Activated naive CD8-positive, alpha-beta T cell treated with anti-CD3 and anti-CD28 coated beads, Interleukin-2, amount 10 ng/mL, durations not matched to agents 7 days and 5 days (primary cell): ENCODE results near the gene SMIM23. TPM values are rescaled to one million over a fixed set of nuclear protein-coding genes. Genes with fewer than 3 reads are reported as not detected.

ENCODE experiments used
- ATAC-seq: fragments of 150-1000 bp; cut with Tn5 transposase; one replicate; pipeline ENCODE4 v1.10.0; 2021; ENCODE audit warnings: low read depth, moderate library complexity
- POLR2A ChIA-PET: fragments of 350-600 bp; sonication (Branson Sonifier 250); formaldehyde crosslinking; loops from one replicate; lab custom pipeline; 2021; ENCODE audit warnings: antibody characterized with exemption; lab: Charles Lee
- DNase-seq: peaks from one replicate; pipeline ENCODE4 v3.0.0; 2021
- H3K27ac Mint-ChIP-seq: one replicate; pipeline ENCODE4 v1.8.0; 2022; ENCODE audit warnings: mild to moderate bottlenecking, mixed read lengths
- H3K27me3 Mint-ChIP-seq: one replicate; pipeline ENCODE4 v1.8.0; 2022; ENCODE audit warnings: mild to moderate bottlenecking, moderate library complexity, mixed read lengths
- H3K36me3 Mint-ChIP-seq: one replicate; pipeline ENCODE4 v1.8.0; 2021; ENCODE audit warnings: mild to moderate bottlenecking, mixed read lengths
- H3K4me1 Mint-ChIP-seq: one replicate; pipeline ENCODE4 v1.8.0; 2021; ENCODE audit warnings: mixed read lengths
- H3K4me3 Mint-ChIP-seq: one replicate; pipeline ENCODE4 v1.8.0; 2022; ENCODE audit warnings: mild to moderate bottlenecking, moderate library complexity, mixed read lengths
- H3K9me3 Mint-ChIP-seq: one replicate; pipeline ENCODE4 v1.8.0; 2021; ENCODE audit warnings: mixed read lengths
- total RNA-seq, 2 experiments: library from RNA; stranded (reverse); gene quantifications; one replicate each; pipeline ENCODE4 v1.2.3, GENCODE V29; 2021

SMIM23 gene
- total RNA-seq, 2 experiments from 2014 or later = not detected

DNA sequence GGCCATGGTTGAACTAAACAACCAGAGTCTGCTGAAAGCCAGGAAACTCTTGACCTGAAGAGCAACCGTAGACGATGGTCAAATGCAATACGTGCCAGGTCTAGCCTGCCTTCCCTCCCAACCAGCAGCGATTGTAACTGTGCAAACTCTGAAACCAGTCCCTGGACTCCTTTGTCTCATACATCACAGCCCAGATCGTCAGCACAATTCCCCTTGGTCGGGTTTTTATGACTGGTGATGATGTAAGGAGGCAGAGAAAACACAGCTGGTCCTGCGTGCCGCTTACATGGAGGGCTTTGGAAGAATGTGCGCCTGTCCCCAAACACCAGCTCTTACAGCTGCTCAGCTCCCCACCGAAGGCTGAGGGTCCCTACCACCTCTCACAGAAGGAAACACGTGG, 24.6 kb downstream of the SMIM23 start:
- H3K9me3 Mint-ChIP-seq = peaks cover 5% of the 10 kb centered on the region
- H3K27ac Mint-ChIP-seq = no peak overlapping the region

GRCh38 chr5:171813270-171813669, 27.7 kb downstream of the SMIM23 start:
- H3K27ac Mint-ChIP-seq = no peak overlapping the region
- peaks cover 3% of the 10 kb centered on the region for H3K27me3 Mint-ChIP-seq
- peaks cover 2% of the 10 kb centered on the region for H3K9me3 Mint-ChIP-seq
- POLR2A ChIA-PET = no interaction called here
- peaks cover 1% of the 10 kb centered on the region for H3K36me3 Mint-ChIP-seq
- H3K4me1 Mint-ChIP-seq = no peaks in the 10 kb centered on the region
- H3K4me3 Mint-ChIP-seq = no peak overlapping the region
- no peak for ATAC-seq
- DNase-seq = no peak

More for the DNA sequence above, 24.6 kb downstream of the SMIM23 start:
- no peak for DNase-seq
- no peak for ATAC-seq
- POLR2A ChIA-PET = no interaction called here
- Mint-ChIP-seq H3K27me3 (peaks cover 32% of the 10 kb centered on the region), H3K36me3 (peaks cover 1% of the 10 kb centered on the region), H3K4me3 (no peak overlapping the region), H3K4me1 (peaks cover 4% of the 10 kb centered on the region)

DNA sequence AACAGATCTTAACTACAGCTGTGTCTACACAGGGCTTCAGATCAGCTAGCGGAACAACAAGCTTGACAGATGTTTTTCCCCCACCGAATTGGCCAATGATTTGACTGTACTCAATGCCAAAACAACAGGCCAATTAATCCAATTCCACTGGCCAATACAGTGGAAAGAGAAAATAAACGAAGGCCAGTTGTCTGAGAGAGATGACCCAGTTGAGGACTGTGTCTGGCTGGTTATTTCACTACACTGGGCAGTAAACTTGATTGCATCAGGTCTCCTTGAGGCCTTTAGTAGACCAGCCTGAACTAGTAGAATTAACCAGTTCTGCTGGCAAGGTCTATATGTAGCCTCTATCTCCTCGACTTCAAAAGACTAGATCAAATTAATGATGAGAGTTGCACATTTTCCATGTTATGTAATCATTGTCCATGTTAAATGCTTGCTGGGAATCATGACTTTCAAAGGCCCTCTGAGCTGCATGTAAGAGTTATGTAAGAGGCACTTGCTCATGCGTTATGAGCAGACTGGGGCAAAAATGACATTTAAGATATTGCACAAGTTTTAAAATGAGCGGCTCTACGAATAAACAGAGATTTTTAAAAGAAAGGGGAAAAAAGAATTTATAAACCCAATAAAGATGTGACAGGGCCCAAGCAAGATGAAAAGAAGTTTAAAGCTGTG, 28.3 kb downstream of the SMIM23 start:
- H3K27ac Mint-ChIP-seq = no peak overlapping the region
- no peaks in the 10 kb centered on the region for H3K4me1 Mint-ChIP-seq
- POLR2A ChIA-PET = no interaction called here
- DNase-seq = no peak
- ATAC-seq = no peak
- peaks cover 2% of the 10 kb centered on the region for H3K9me3 Mint-ChIP-seq
- H3K36me3 Mint-ChIP-seq = no peaks in the 10 kb centered on the region
- no peak overlapping the region for H3K4me3 Mint-ChIP-seq
- no peaks in the 10 kb centered on the region for H3K27me3 Mint-ChIP-seq

DNA sequence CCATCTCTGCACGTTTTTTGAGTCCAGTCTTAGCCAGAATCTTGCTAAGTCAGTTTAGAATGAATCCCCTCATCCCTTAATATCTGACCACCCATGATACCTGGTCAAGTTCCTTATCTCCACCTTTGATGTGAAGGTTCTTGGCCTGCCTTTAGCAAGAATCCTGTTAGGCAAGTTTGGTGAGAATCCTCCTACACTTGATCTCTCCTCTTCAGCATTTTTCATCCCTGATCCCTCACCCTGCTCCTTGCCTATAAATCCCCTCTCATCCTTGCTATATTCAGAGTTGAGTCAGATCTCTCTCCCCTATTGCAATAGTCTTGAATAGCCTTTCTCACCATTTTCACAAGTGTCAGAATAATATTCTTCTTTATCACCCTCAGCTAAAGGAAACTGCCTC, 31.0 kb downstream of the SMIM23 start:
- H3K4me3 Mint-ChIP-seq = no peak overlapping the region
- no peaks in the 10 kb centered on the region for H3K27me3 Mint-ChIP-seq
- ATAC-seq (no peak), DNase-seq (no peak)
- peaks cover 2% of the 10 kb centered on the region for H3K9me3 Mint-ChIP-seq
- POLR2A ChIA-PET = no interaction called here
- no peak overlapping the region for H3K27ac Mint-ChIP-seq
- no peaks in the 10 kb centered on the region for H3K36me3 Mint-ChIP-seq
- no peaks in the 10 kb centered on the region for H3K4me1 Mint-ChIP-seq

- Mint-ChIP-seq H3K9me3 (no peaks in the 10 kb centered on the region), H3K27me3 (no peaks in the 10 kb centered on the region), H3K27ac (no peak overlapping the region), H3K36me3 (no peaks in the 10 kb centered on the region), H3K4me1 (no peaks in the 10 kb centered on the region), H3K4me3 (no peak overlapping the region)
- DNase-seq (no peak), ATAC-seq (no peak)
- POLR2A ChIA-PET = no interaction called here
Observed at GRCh38 chr5:171820561-171820960, 34.9 kb downstream of the SMIM23 start.

GRCh38 chr5:171821286-171821685, 35.7 kb downstream of the SMIM23 start:
- Mint-ChIP-seq H3K4me1 (no peaks in the 10 kb centered on the region), H3K4me3 (no peak overlapping the region), H3K9me3 (no peaks in the 10 kb centered on the region), H3K36me3 (no peaks in the 10 kb centered on the region), H3K27me3 (no peaks in the 10 kb centered on the region), H3K27ac (no peak overlapping the region)
- no peak for DNase-seq
- ATAC-seq = no peak
- POLR2A ChIA-PET = no interaction called here

DNA sequence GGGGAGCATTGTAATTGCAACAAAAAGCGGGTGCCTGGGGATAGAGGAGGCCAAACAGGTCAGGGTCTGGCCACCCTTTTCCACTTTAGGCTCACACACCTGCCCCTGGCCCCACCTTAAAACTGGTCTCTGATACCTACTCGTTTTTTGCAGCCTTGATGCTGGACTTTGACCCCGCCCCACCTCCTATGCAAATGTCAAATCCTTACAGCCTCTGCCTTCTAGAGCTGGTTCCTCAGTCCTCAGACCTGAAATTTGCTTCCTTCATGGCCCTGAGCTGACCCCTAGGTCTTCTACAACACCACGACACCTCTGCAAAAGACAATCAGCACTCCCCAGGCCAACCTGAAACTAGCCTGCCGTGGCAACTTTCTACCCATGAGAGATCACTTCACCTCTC, 37.7 kb downstream of the SMIM23 start:
- Mint-ChIP-seq H3K27ac (no peak overlapping the region), H3K4me1 (no peaks in the 10 kb centered on the region), H3K9me3 (no peaks in the 10 kb centered on the region), H3K27me3 (no peaks in the 10 kb centered on the region), H3K36me3 (no peaks in the 10 kb centered on the region), H3K4me3 (no peak overlapping the region)
- POLR2A ChIA-PET = no interaction called here
- DNase-seq (no peak), ATAC-seq (no peak)

- H3K27me3 Mint-ChIP-seq = no peaks in the 10 kb centered on the region
- ATAC-seq (no peak), DNase-seq (no peak)
- no peaks in the 10 kb centered on the region for H3K9me3 Mint-ChIP-seq
- no peaks in the 10 kb centered on the region for H3K36me3 Mint-ChIP-seq
- H3K27ac Mint-ChIP-seq = no peak overlapping the region
- no peaks in the 10 kb centered on the region for H3K4me1 Mint-ChIP-seq
- no peak overlapping the region for H3K4me3 Mint-ChIP-seq
- POLR2A ChIA-PET = no interaction called here
Observed at GRCh38 chr5:171825051-171825450, 39.4 kb downstream of the SMIM23 start.

DNA sequence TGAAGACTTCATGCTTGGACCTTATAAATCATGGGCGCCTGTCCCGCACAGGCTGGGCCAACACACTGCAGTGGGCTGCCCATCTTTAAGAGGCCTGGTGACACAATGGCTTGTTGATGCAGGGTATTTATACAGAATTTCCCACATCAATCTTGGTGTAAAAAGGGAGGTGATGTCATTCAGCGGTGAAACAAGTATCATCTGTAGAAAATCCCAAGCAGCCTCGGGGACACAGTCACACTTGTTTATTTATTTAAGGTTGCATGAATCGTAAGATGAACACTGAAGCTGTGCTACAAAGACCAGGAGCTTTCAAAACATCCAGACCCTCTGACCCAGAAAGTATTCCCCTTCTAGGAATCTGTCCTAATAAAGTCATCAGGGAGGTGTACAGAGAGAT, 40.5 kb downstream of the SMIM23 start:
- no peaks in the 10 kb centered on the region for H3K4me1 Mint-ChIP-seq
- POLR2A ChIA-PET = no interaction called here
- ATAC-seq (no peak), DNase-seq (no peak)
- no peaks in the 10 kb centered on the region for H3K27me3 Mint-ChIP-seq
- H3K4me3 Mint-ChIP-seq = no peak overlapping the region
- H3K27ac Mint-ChIP-seq = no peak overlapping the region
- H3K9me3 Mint-ChIP-seq = peaks cover under 1% of the 10 kb centered on the region
- H3K36me3 Mint-ChIP-seq = no peaks in the 10 kb centered on the region

DNA sequence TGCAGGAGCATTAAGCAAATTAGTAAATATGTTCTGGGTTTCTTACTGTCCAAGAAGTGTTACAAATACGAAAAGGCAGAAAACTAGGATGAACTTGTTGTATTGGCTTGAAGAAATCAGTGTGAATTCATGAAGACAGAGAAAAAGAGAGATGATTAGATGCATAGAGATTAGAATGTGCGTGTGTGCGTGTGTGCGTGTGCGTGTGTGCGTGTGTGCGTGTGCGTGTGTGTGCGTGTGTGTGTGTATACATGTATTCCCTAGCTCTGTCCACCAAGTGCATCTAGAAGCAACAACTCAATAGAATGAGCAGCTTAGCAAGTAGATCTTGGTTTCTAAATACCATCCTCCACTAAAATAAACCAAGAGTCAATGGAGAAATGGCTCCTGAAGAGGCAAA, 41.5 kb downstream of the SMIM23 start:
- Mint-ChIP-seq H3K36me3 (no peaks in the 10 kb centered on the region), H3K27ac (no peak overlapping the region), H3K4me3 (no peak overlapping the region), H3K4me1 (no peaks in the 10 kb centered on the region), H3K27me3 (no peaks in the 10 kb centered on the region), H3K9me3 (peaks cover 6% of the 10 kb centered on the region)
- POLR2A ChIA-PET = no interaction called here
- no peak for DNase-seq
- ATAC-seq = no peak

- H3K4me1 Mint-ChIP-seq = no peaks in the 10 kb centered on the region
- H3K4me3 Mint-ChIP-seq = no peak overlapping the region
- H3K27me3 Mint-ChIP-seq = no peaks in the 10 kb centered on the region
- DNase-seq (no peak), ATAC-seq (no peak)
- H3K36me3 Mint-ChIP-seq = no peaks in the 10 kb centered on the region
- no peak overlapping the region for H3K27ac Mint-ChIP-seq
- H3K9me3 Mint-ChIP-seq = peaks cover 11% of the 10 kb centered on the region
- POLR2A ChIA-PET = no interaction called here
Observed at GRCh38 chr5:171830686-171831085, 45.1 kb downstream of the SMIM23 start.

GRCh38 chr5:171832775-171833174, 47.2 kb downstream of the SMIM23 start:
- no peak overlapping the region for H3K4me3 Mint-ChIP-seq
- no peaks in the 10 kb centered on the region for H3K36me3 Mint-ChIP-seq
- DNase-seq = no peak
- H3K4me1 Mint-ChIP-seq = no peaks in the 10 kb centered on the region
- POLR2A ChIA-PET = no interaction called here
- ATAC-seq = no peak
- H3K9me3 Mint-ChIP-seq = peaks cover 11% of the 10 kb centered on the region
- no peak overlapping the region for H3K27ac Mint-ChIP-seq
- H3K27me3 Mint-ChIP-seq = no peaks in the 10 kb centered on the region

- DNase-seq (no peak), ATAC-seq (no peak)
- POLR2A ChIA-PET = no interaction called here
- Mint-ChIP-seq H3K4me1 (no peaks in the 10 kb centered on the region), H3K9me3 (peaks cover 11% of the 10 kb centered on the region), H3K27me3 (peaks cover 2% of the 10 kb centered on the region), H3K4me3 (no peak overlapping the region), H3K27ac (no peak overlapping the region), H3K36me3 (no peaks in the 10 kb centered on the region)
Observed at GRCh38 chr5:171834461-171834860, 48.8 kb downstream of the SMIM23 start.

- peaks cover 2% of the 10 kb centered on the region for H3K27me3 Mint-ChIP-seq
- H3K36me3 Mint-ChIP-seq = no peaks in the 10 kb centered on the region
- DNase-seq = no peak
- no peaks in the 10 kb centered on the region for H3K4me1 Mint-ChIP-seq
- H3K4me3 Mint-ChIP-seq = no peak overlapping the region
- H3K27ac Mint-ChIP-seq = no peak overlapping the region
- no peak for ATAC-seq
- peaks cover 11% of the 10 kb centered on the region for H3K9me3 Mint-ChIP-seq
- POLR2A ChIA-PET = no interaction called here
Observed at GRCh38 chr5:171835066-171835465, 49.4 kb downstream of the SMIM23 start.

GRCh38 chr5:171837522-171837921, 51.9 kb downstream of the SMIM23 start:
- DNase-seq (no peak), ATAC-seq (no peak)
- H3K27ac Mint-ChIP-seq = no peak overlapping the region
- POLR2A ChIA-PET = no interaction called here
- peaks cover 5% of the 10 kb centered on the region for H3K9me3 Mint-ChIP-seq
- peaks cover 2% of the 10 kb centered on the region for H3K4me1 Mint-ChIP-seq
- no peaks in the 10 kb centered on the region for H3K36me3 Mint-ChIP-seq
- no peak overlapping the region for H3K4me3 Mint-ChIP-seq
- H3K27me3 Mint-ChIP-seq = peaks cover 2% of the 10 kb centered on the region
